ENCODE measurements around the gene SLC39A7. TPM values are rescaled to one million over a fixed set of nuclear protein-coding genes. Genes with fewer than 3 reads are reported as not detected.
A peak's percentile ranks its signal among the peaks of the same experiment; 100 is the strongest.

Gene SLC39A7
- total and polyA plus RNA-seq, 2 of the 13 experiments (the other 11 are each of a cell fraction or from before 2014, with no cell fraction given) = 142 to 229 TPM

- 0 out of 2 replicates have a peak, but pooled peaks have one; percentile 62 for TF ChIP-seq ZNF232 (CRISPR knock-in tag; IDR thresholded peaks at IDR 0.05; ENCODE audit: borderline replicate concordance)
- TF ChIP-seq ZNF296 (CRISPR knock-in tag; conservative IDR thresholded peaks at IDR 0.05) = no peak
- peak; percentile 70; the same call in 1 of the 2 replicates for TF ChIP-seq ZSCAN29 (CRISPR knock-in tag; conservative IDR thresholded peaks at IDR 0.05)
- peak; percentile 93 for TF ChIP-seq ZFX (CRISPR knock-in tag; IDR thresholded peaks at IDR 0.05; ENCODE audit: low read depth)
- no peak; the same call in 1 of the 2 replicates for TF ChIP-seq HIVEP1 (CRISPR knock-in tag; IDR thresholded peaks at IDR 0.05)
- TF ChIP-seq NCOA5 (CRISPR knock-in tag; IDR thresholded peaks at IDR 0.05) = no peak
- no peak for TF ChIP-seq ELF4 (CRISPR knock-in tag; IDR thresholded peaks at IDR 0.05; ENCODE audit: borderline replicate concordance)
- peak; percentile 70; the same call in 1 of the 2 replicates for TF ChIP-seq ZNF343 (CRISPR knock-in tag; IDR thresholded peaks at IDR 0.05)
- TF ChIP-seq SIX1 (CRISPR knock-in tag; IDR thresholded peaks at IDR 0.05; ENCODE audit: borderline replicate concordance) = peak; percentile 58; the same call in 1 of the 2 replicates
- no peak for TF ChIP-seq IRF9 (CRISPR knock-in tag; IDR thresholded peaks at IDR 0.05; ENCODE audit: borderline replicate concordance)
- TF ChIP-seq HMGXB3 (CRISPR knock-in tag; IDR thresholded peaks at IDR 0.05; ENCODE audit: borderline replicate concordance) = no peak; the same call in 1 of the 2 replicates
- TF ChIP-seq GATAD2A (CRISPR knock-in tag; IDR thresholded peaks at IDR 0.05) = peak; percentile 7; the same call in 1 of the 2 replicates
- no peak for TF ChIP-seq SOX6 (IDR thresholded peaks at IDR 0.05)
- peak; percentile 81 for TF ChIP-seq SOX6 (CRISPR knock-in tag; IDR thresholded peaks at IDR 0.05)
- TF ChIP-seq ZNF770 (CRISPR knock-in tag; IDR thresholded peaks at IDR 0.05) = peak; percentile 89
- TF ChIP-seq PAF1 (CRISPR knock-in tag; IDR thresholded peaks at IDR 0.05) = no peak; the same call in none of the 2 replicates
- no peak; the same call in 1 of the 2 replicates for TF ChIP-seq ZBTB14 (CRISPR knock-in tag; IDR thresholded peaks at IDR 0.05)
- no peak for TF ChIP-seq ATF7 (IDR thresholded peaks at IDR 0.05)
- peak; percentile 41; the same call in 1 of the 2 replicates for TF ChIP-seq ATF7 (CRISPR knock-in tag; IDR thresholded peaks at IDR 0.05)
- no peak for TF ChIP-seq NBN (conservative IDR thresholded peaks at IDR 0.05)
- no peak for TF ChIP-seq ZNF589 (CRISPR knock-in tag; conservative IDR thresholded peaks at IDR 0.05)
Measured at GRCh38 chr6:33248932-33249731, 48.5 kb downstream of the SLC39A7 start (continued).
